ENCODE results near the gene RPRD1B.
A peak's percentile ranks its signal among the peaks of the same experiment; 100 is the strongest.
"Not testable (repeated sequence)": the region's sequence is repeated elsewhere in the genome, so short reads cannot be mapped to it uniquely, and the experiment has no call there.

Gene RPRD1B

GRCh38 chr20:38001981-38002380, 31.6 kb upstream of the RPRD1B start:
- DNase-seq, result peak; percentile 69

- peak; percentile 26 for DNase-seq
Observed at GRCh38 chr20:38002422-38002821, 31.1 kb upstream of the RPRD1B start.

- no peak for DNase-seq
Observed at GRCh38 chr20:38004416-38004815, 29.1 kb upstream of the RPRD1B start.

GRCh38 chr20:38005903-38006302, 27.6 kb upstream of the RPRD1B start:
- DNase-seq, result no peak

GRCh38 chr20:38007526-38007925, 26.0 kb upstream of the RPRD1B start:
- no peak for DNase-seq

- no peak for DNase-seq
Observed at GRCh38 chr20:38008233-38008944, 25.2 kb upstream of the RPRD1B start.

GRCh38 chr20:38009416-38009815, 24.1 kb upstream of the RPRD1B start:
- not testable (repeated sequence) for DNase-seq

- DNase-seq, result no peak
Observed at GRCh38 chr20:38011696-38012095, 21.9 kb upstream of the RPRD1B start.

GRCh38 chr20:38012332-38012731, 21.2 kb upstream of the RPRD1B start:
- DNase-seq, result no peak

GRCh38 chr20:38013887-38014286, 19.7 kb upstream of the RPRD1B start:
- no peak for DNase-seq

GRCh38 chr20:38017959-38018358, 15.6 kb upstream of the RPRD1B start:
- no peak for DNase-seq

GRCh38 chr20:38018385-38018784, 15.2 kb upstream of the RPRD1B start:
- no peak for DNase-seq

GRCh38 chr20:38021087-38021772, 12.3 kb upstream of the RPRD1B start:
- DNase-seq, result no peak

GRCh38 chr20:38023181-38024001, 10.2 kb upstream of the RPRD1B start:
- DNase-seq, result no peak

GRCh38 chr20:38024496-38024895, 9.1 kb upstream of the RPRD1B start:
- no peak for DNase-seq

GRCh38 chr20:38029453-38029852, 4.1 kb upstream of the RPRD1B start:
- DNase-seq, result no peak

- DNase-seq, result no peak
Observed at GRCh38 chr20:38031957-38032356, 1.6 kb upstream of the RPRD1B start.

- DNase-seq, result no peak
Observed at GRCh38 chr20:38032585-38033329, 789 bp upstream of the RPRD1B start.

GRCh38 chr20:38034108-38034649, 633 bp downstream of the RPRD1B start:
- DNase-seq, result no peak

GRCh38 chr20:38034961-38035360, 1.4 kb downstream of the RPRD1B start:
- DNase-seq, result no peak

- no peak for DNase-seq
Observed at GRCh38 chr20:38036366-38036765, 2.8 kb downstream of the RPRD1B start.

GRCh38 chr20:38040276-38040675, 6.7 kb downstream of the RPRD1B start:
- no peak for DNase-seq
